HepG2 (cell line): ENCODE measurements around the gene RANGRF. TPM values are rescaled to one million over a fixed set of nuclear protein-coding genes. Genes with fewer than 3 reads are reported as not detected.

Experiments used
- ASH2L ChIP-seq: fragments of 300-600, 200-600 bp; sonication (generic); IDR thresholded peaks from 2 replicates; pipeline ENCODE4 v1.7.0; 2017; ENCODE audit warnings: low read depth, mild to moderate bottlenecking, moderate library complexity, mixed read lengths, low read length; ENCODE audit not compliant: insufficient read length
- CEBPB ChIP-seq: IDR thresholded peaks from 2 replicates; pipeline ENCODE4 v1.6.1; 2011; ENCODE audit warnings: low read depth, low read length, improper control_type of control experiment, borderline replicate concordance
- E2F5 ChIP-seq: sonication (generic); formaldehyde crosslinking; conservative IDR thresholded peaks from 2 replicates; pipeline ENCODE4 v1.4.0; 2020; ENCODE audit warnings: missing genetic modification reagents
- ETS1 ChIP-seq: sonication (generic); formaldehyde crosslinking; IDR thresholded peaks from 2 replicates; pipeline ENCODE4 v1.4.0; 2020; ENCODE audit warnings: missing genetic modification reagents
- GABPB1 ChIP-seq: IDR thresholded peaks from 2 replicates; pipeline ENCODE4 v1.6.1; 2016; ENCODE audit warnings: mild to moderate bottlenecking, missing genetic modification reagents, moderate library complexity, missing compliant biosample characterization
- GLMP ChIP-seq: sonication (generic); formaldehyde crosslinking; IDR thresholded peaks from 2 replicates; pipeline ENCODE4 v1.9.0; 2021; ENCODE audit warnings: missing genetic modification reagents, mild to moderate bottlenecking, borderline replicate concordance
- HMG20A ChIP-seq: IDR thresholded peaks from 2 replicates; pipeline ENCODE4 v1.6.1; 2016; ENCODE audit warnings: borderline replicate concordance
- IKZF1 ChIP-seq: fragments of 450-650 bp; IDR thresholded peaks from 2 replicates; pipeline ENCODE4 v1.7.1; 2016
- KLF12 ChIP-seq: sonication (generic); formaldehyde crosslinking; IDR thresholded peaks from 2 replicates; pipeline ENCODE4 v1.4.0; 2020; ENCODE audit warnings: missing genetic modification reagents, borderline replicate concordance
- MAF1 ChIP-seq: sonication (generic); formaldehyde crosslinking; IDR thresholded peaks from 2 replicates; pipeline ENCODE4 v1.5.0; 2020; ENCODE audit warnings: missing genetic modification reagents, borderline replicate concordance
- MAFF ChIP-seq: IDR thresholded peaks from 2 replicates; pipeline ENCODE4 v1.6.1; 2011; ENCODE audit warnings: low read depth, low read length, improper control_type of control experiment
- MYNN ChIP-seq: sonication (generic); formaldehyde crosslinking; IDR thresholded peaks from 2 replicates; pipeline ENCODE4 v1.4.0; 2020; ENCODE audit warnings: mild to moderate bottlenecking, low read depth, missing genetic modification reagents
- NRL ChIP-seq: sonication (generic); formaldehyde crosslinking; IDR thresholded peaks from 2 replicates; pipeline ENCODE4 v1.5.0; 2020; ENCODE audit warnings: missing genetic modification reagents, mild to moderate bottlenecking, moderate library complexity, borderline replicate concordance
- ZKSCAN1 ChIP-seq: fragments of 150-350 bp; IDR thresholded peaks from 2 replicates; pipeline ENCODE4 v1.6.1; 2014; ENCODE audit warnings: low read length
- ZNF264 ChIP-seq: sonication (generic); formaldehyde crosslinking; IDR thresholded peaks from 2 replicates; pipeline ENCODE4 v1.4.0; 2020; ENCODE audit warnings: missing genetic modification reagents
- ZNF296 ChIP-seq: sonication (generic); formaldehyde crosslinking; conservative IDR thresholded peaks from 2 replicates; pipeline ENCODE4 v1.5.0; 2020; ENCODE audit warnings: mild to moderate bottlenecking, missing genetic modification reagents
- ZNF484 ChIP-seq: sonication (generic); formaldehyde crosslinking; IDR thresholded peaks from 2 replicates; pipeline ENCODE4 v1.5.1; 2020; ENCODE audit warnings: mild to moderate bottlenecking, low read depth, missing genetic modification reagents, borderline replicate concordance
- ZNF501 ChIP-seq: sonication (generic); formaldehyde crosslinking; IDR thresholded peaks from 2 replicates; pipeline ENCODE4 v1.5.1; 2020; ENCODE audit warnings: mild to moderate bottlenecking, moderate library complexity, missing genetic modification reagents
- ZNF703 ChIP-seq: sonication (generic); formaldehyde crosslinking; IDR thresholded peaks from 2 replicates; pipeline ENCODE4 v1.5.1; 2020; ENCODE audit warnings: missing genetic modification reagents, mild to moderate bottlenecking, moderate library complexity, borderline replicate concordance
- ZNF772 ChIP-seq: sonication (generic); formaldehyde crosslinking; IDR thresholded peaks from 2 replicates; pipeline ENCODE4 v1.5.0; 2020; ENCODE audit warnings: mild to moderate bottlenecking, missing genetic modification reagents
- polyA plus RNA-seq, 8 experiments: library from polyadenylated mRNA; depleted of rRNA in 3 of 8; stranded (reverse) in 7 of 8; unstranded in 1 of 8; fragments of >200 nt; fragmentation: Illumina TruSeq in 4 of 8; extraction: Trizol in 4 of 8; gene quantifications; 2 replicates each; pipeline versions ENCODE4 v1.2.1 to v1.2.3, GENCODE V29; 2011 to 2016; ENCODE audit warnings: low read depth in 4 of 8, missing spikeins in 1 of 8, mixed read lengths in 1 of 8; ENCODE audit not compliant: insufficient read depth in 1 of 8
- total RNA-seq, 5 experiments: library from RNA; depleted of rRNA; stranded (reverse); fragments of >200 nt; fragmentation: Illumina TruSeq; extraction: Trizol; gene quantifications; 2 replicates each; pipeline ENCODE4 v1.2.3, GENCODE V29; 2016; ENCODE audit warnings: low read depth in 1 of 5
- TF ChIP-seq, protein P1 (sequence below): sonication (generic); formaldehyde crosslinking; IDR thresholded peaks from 2 replicates; pipeline ENCODE4; 2020; ENCODE audit warnings: missing genetic modification reagents, mild to moderate bottlenecking, borderline replicate concordance
- TF ChIP-seq, protein P2 (sequence below): sonication (generic); formaldehyde crosslinking; IDR thresholded peaks from 2 replicates; pipeline ENCODE4 v1.4.0; 2020; ENCODE audit warnings: missing genetic modification reagents, borderline replicate concordance

RANGRF gene
- total and polyA plus RNA-seq, 2 of the 13 experiments (the other 11 are each of a cell fraction or from before 2014, with no cell fraction given): 18.6 to 40.7 TPM

GRCh38 chr17:8332688-8333087 lies 44.2 kb downstream of the RANGRF start (continued):
- TF ChIP-seq, protein P1, sequence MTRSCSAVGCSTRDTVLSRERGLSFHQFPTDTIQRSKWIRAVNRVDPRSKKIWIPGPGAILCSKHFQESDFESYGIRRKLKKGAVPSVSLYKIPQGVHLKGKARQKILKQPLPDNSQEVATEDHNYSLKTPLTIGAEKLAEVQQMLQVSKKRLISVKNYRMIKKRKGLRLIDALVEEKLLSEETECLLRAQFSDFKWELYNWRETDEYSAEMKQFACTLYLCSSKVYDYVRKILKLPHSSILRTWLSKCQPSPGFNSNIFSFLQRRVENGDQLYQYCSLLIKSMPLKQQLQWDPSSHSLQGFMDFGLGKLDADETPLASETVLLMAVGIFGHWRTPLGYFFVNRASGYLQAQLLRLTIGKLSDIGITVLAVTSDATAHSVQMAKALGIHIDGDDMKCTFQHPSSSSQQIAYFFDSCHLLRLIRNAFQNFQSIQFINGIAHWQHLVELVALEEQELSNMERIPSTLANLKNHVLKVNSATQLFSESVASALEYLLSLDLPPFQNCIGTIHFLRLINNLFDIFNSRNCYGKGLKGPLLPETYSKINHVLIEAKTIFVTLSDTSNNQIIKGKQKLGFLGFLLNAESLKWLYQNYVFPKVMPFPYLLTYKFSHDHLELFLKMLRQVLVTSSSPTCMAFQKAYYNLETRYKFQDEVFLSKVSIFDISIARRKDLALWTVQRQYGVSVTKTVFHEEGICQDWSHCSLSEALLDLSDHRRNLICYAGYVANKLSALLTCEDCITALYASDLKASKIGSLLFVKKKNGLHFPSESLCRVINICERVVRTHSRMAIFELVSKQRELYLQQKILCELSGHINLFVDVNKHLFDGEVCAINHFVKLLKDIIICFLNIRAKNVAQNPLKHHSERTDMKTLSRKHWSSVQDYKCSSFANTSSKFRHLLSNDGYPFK (CRISPR knock-in tag): no peak
- TF ChIP-seq GABPB1 (CRISPR knock-in tag): no peak
- no peak for TF ChIP-seq NRL (CRISPR knock-in tag)
- no peak for TF ChIP-seq ASH2L
- no peak for TF ChIP-seq CEBPB
- no peak for TF ChIP-seq ZNF296
- TF ChIP-seq ZNF703 (CRISPR knock-in tag): no peak
- TF ChIP-seq ETS1 (CRISPR knock-in tag): no peak
- no peak for TF ChIP-seq ZNF772 (CRISPR knock-in tag)
- no peak for TF ChIP-seq ZNF501
- no peak for TF ChIP-seq ZNF484
- no peak for TF ChIP-seq ZKSCAN1
- no peak for TF ChIP-seq KLF12 (CRISPR knock-in tag)
- no peak for TF ChIP-seq HMG20A
- TF ChIP-seq MAFF: peak; percentile 3; the same call in 1 of the 2 replicates
- TF ChIP-seq, protein P2, sequence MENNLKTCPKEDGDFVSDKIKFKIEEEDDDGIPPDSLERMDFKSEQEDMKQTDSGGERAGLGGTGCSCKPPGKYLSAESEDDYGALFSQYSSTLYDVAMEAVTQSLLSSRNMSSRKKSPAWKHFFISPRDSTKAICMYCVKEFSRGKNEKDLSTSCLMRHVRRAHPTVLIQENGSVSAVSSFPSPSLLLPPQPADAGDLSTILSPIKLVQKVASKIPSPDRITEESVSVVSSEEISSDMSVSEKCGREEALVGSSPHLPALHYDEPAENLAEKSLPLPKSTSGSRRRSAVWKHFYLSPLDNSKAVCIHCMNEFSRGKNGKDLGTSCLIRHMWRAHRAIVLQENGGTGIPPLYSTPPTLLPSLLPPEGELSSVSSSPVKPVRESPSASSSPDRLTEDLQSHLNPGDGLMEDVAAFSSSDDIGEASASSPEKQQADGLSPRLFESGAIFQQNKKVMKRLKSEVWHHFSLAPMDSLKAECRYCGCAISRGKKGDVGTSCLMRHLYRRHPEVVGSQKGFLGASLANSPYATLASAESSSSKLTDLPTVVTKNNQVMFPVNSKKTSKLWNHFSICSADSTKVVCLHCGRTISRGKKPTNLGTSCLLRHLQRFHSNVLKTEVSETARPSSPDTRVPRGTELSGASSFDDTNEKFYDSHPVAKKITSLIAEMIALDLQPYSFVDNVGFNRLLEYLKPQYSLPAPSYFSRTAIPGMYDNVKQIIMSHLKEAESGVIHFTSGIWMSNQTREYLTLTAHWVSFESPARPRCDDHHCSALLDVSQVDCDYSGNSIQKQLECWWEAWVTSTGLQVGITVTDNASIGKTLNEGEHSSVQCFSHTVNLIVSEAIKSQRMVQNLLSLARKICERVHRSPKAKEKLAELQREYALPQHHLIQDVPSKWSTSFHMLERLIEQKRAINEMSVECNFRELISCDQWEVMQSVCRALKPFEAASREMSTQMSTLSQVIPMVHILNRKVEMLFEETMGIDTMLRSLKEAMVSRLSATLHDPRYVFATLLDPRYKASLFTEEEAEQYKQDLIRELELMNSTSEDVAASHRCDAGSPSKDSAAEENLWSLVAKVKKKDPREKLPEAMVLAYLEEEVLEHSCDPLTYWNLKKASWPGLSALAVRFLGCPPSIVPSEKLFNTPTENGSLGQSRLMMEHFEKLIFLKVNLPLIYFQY (CRISPR knock-in tag): no peak
- no peak for TF ChIP-seq IKZF1
- no peak for TF ChIP-seq MYNN
- no peak for TF ChIP-seq MAF1
- TF ChIP-seq ZNF264 (CRISPR knock-in tag): no peak
- TF ChIP-seq GLMP (CRISPR knock-in tag): no peak
- no peak for TF ChIP-seq E2F5 (CRISPR knock-in tag)
